Neural cell (in vitro differentiated cells): ENCODE results near the gene PPFIA4. TPM values are rescaled to one million over a fixed set of nuclear protein-coding genes. Genes with fewer than 3 reads are reported as not detected.

Experiments used
- H2AFZ ChIP-seq: fragments of 200-600, 300-800 bp; sonication (generic), shearing (Covaris generic); 2 replicates; pipeline ENCODE4 v1.6.0; 2014; ENCODE audit warnings: low read depth, mild to moderate bottlenecking, antibody characterized with exemption, low read length, moderate library complexity
- H3F3A ChIP-seq: fragments of 200-600 bp; shearing (Covaris generic); 2 replicates; pipeline ENCODE4 v1.6.1; 2016; ENCODE audit warnings: mild to moderate bottlenecking, moderate library complexity, mixed read lengths, antibody characterized with exemption, low read length; ENCODE audit not compliant: insufficient read depth, poor library complexity, severe bottlenecking
- H3K27ac ChIP-seq: fragments of 200-600, 300-800 bp; sonication (generic), shearing (Covaris generic); 2 replicates; pipeline ENCODE4 v1.5.1; 2014; ENCODE audit warnings: mild to moderate bottlenecking, low read length, moderate library complexity
- H3K27me3 ChIP-seq: fragments of 300-800, 200-600 bp; sonication (generic), shearing (Covaris generic); 2 replicates; pipeline ENCODE4 v1.6.0; 2014; ENCODE audit warnings: mild to moderate bottlenecking, low read depth, low read length, moderate library complexity; ENCODE audit not compliant: insufficient read depth
- H3K36me3 ChIP-seq: fragments of 300-800, 200-600 bp; sonication (generic), shearing (Covaris generic); 2 replicates; pipeline ENCODE4 v1.5.1; 2014; ENCODE audit warnings: mild to moderate bottlenecking, antibody characterized with exemption, low read length, moderate library complexity; ENCODE audit not compliant: insufficient read depth
- H3K4me2 ChIP-seq: fragments of 300-800, 200-600 bp; sonication (generic), shearing (Covaris generic); 2 replicates; pipeline ENCODE4 v1.6.0; 2014; ENCODE audit warnings: mild to moderate bottlenecking, low read length
- H3K4me3 ChIP-seq: fragments of 300-800, 200-600 bp; sonication (generic), shearing (Covaris generic); 2 replicates; pipeline ENCODE4 v1.5.1; 2014; ENCODE audit warnings: mild to moderate bottlenecking, low read length, moderate library complexity
- H3K79me2 ChIP-seq: fragments of 200-600 bp; shearing (Covaris generic); replicated peaks from 2 replicates; pipeline ENCODE4 v1.6.0; 2014; ENCODE audit warnings: mild to moderate bottlenecking, low read length, moderate library complexity; ENCODE audit not compliant: insufficient read depth
- H3K9ac ChIP-seq: fragments of 300-800, 200-600 bp; sonication (generic), shearing (Covaris generic); 2 replicates; pipeline ENCODE4 v1.6.1; 2016; ENCODE audit warnings: mild to moderate bottlenecking, low read length, mixed read lengths
- H3K9me2 ChIP-seq: fragments of 200-600 bp; shearing (Covaris generic); 2 replicates; pipeline ENCODE4 v1.6.1; 2016; ENCODE audit warnings: mild to moderate bottlenecking, low read length, mixed read lengths; ENCODE audit not compliant: insufficient read depth
- H3K9me3 ChIP-seq: fragments of 200-600, 300-800 bp; sonication (generic), shearing (Covaris generic); 2 replicates; pipeline ENCODE4 v1.6.1; 2016; ENCODE audit warnings: mild to moderate bottlenecking, mixed run types, low read length, moderate library complexity, mixed read lengths
- H4K20me1 ChIP-seq: fragments of 200-600 bp; shearing (Covaris generic); 2 replicates; pipeline ENCODE4 v1.6.1; 2016; ENCODE audit warnings: mild to moderate bottlenecking, mixed run types; ENCODE audit not compliant: insufficient read depth
- CTCF ChIP-seq: fragments of 450-650 bp; IDR thresholded peaks from 2 replicates; pipeline ENCODE4 v1.5.1; 2014; ENCODE audit warnings: antibody characterized with exemption, mild to moderate bottlenecking, moderate library complexity; ENCODE audit not compliant: poor library complexity, severe bottlenecking
- EP300 ChIP-seq: fragments of 450-650 bp; conservative IDR thresholded peaks from 2 replicates; pipeline ENCODE4 v1.6.1; 2014; ENCODE audit warnings: antibody characterized with exemption, mild to moderate bottlenecking, moderate library complexity; ENCODE audit not compliant: poor library complexity, severe bottlenecking
- EZH2 ChIP-seq: fragments of 200-600, 300-800 bp; shearing (Covaris generic), sonication (generic); IDR thresholded peaks from 2 replicates; pipeline ENCODE4 v1.6.1; 2014; ENCODE audit warnings: antibody characterized with exemption, low read length, borderline replicate concordance, mild to moderate bottlenecking; ENCODE audit not compliant: insufficient read depth, poor library complexity, severe bottlenecking
- MXI1 ChIP-seq: fragments of 450-650 bp; conservative IDR thresholded peaks from 2 replicates; pipeline ENCODE4 v1.6.1; 2014; ENCODE audit warnings: antibody characterized with exemption, mild to moderate bottlenecking; ENCODE audit not compliant: poor library complexity, severe bottlenecking
- POLR2AphosphoS5 ChIP-seq: IDR thresholded peaks from 2 replicates; pipeline ENCODE4 v1.6.1; 2012
- RAD21 ChIP-seq: fragments of 450-650 bp; conservative IDR thresholded peaks from 2 replicates; pipeline ENCODE4 v1.6.1; 2014; ENCODE audit warnings: antibody characterized with exemption, mild to moderate bottlenecking, moderate library complexity
- REST ChIP-seq: IDR thresholded peaks from 2 replicates; pipeline ENCODE4 v1.6.1; 2012; ENCODE audit warnings: borderline replicate concordance
- SMC3 ChIP-seq: fragments of 450-650 bp; conservative IDR thresholded peaks from 2 replicates; pipeline ENCODE4 v1.6.1; 2014; ENCODE audit warnings: antibody characterized with exemption, mild to moderate bottlenecking, moderate library complexity; ENCODE audit not compliant: poor library complexity
- TAF1 ChIP-seq: IDR thresholded peaks from 2 replicates; pipeline ENCODE4 v1.6.1; 2012; ENCODE audit warnings: low read depth
- polyA plus RNA-seq: library from polyadenylated mRNA; depleted of rRNA; stranded (reverse); fragments of >200 nt; gene quantifications from 2 replicates; pipeline ENCODE4 v1.2.3, GENCODE V29; 2014

PPFIA4 gene
- polyA plus RNA-seq, 1 donor from 2014 or later: 1.6 TPM

DNA sequence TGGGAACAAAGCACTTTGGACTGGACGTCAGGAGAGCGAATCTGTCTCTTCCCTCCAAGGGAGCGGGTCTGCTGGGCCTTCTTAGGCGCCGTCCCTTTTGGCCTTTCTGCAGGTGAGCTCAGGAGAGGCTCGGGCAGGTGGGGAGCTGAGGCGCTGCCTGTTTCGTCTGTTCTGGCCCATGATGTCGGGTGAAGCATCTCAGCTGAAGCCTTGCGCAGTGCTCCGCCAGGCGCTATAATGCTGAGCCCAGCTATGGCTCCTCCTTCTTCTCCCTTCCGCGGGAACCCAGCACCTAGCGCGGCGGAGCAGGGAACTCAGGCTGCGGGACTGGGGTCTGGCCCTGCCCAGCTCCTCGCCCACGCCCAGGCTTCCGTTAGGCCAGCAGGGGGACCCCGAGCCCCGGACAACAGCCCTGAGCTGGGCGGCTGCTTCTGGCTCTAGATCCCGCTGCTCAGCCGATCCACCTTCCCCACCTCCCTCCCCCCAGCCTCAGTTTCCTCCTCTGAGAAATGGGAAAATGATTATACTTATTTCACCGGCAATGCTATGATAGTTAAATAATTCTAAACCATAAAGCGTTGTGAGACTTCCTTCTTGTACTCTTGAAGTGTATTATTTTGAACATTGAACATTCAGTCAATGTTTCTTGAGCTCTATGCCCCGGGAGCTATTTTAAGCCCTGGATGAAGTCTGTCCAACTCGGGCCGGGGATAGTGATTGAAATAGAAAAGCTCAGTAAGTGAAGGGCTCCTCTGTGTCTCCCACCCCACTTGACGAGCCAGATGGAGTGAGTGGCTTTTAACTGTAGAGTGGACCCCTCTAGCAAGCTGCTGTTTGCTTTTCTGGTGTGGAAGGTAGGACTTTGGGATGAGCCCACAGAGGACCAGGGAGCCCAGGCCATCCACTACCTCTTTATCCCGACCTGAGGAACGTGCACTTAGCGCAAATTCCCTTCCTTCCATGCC is 91.6 kb downstream of the PPFIA4 start:
- Histone ChIP-seq H3K9ac (no peak overlapping the region), H3K27me3 (peaks cover 14% of the 10 kb centered on the region)

More for the DNA sequence above, 91.6 kb downstream of the PPFIA4 start:
- Histone ChIP-seq H3K9me3 (no peaks in the 10 kb centered on the region), H3K27ac (no peak overlapping the region), H2AFZ (no peak overlapping the region), H4K20me1 (no peaks in the 10 kb centered on the region), H3K36me3 (no peaks in the 10 kb centered on the region), H3K4me3 (no peak overlapping the region), H3F3A (no peaks in the 10 kb centered on the region), H3K4me2 (no peak overlapping the region), H3K9me2 (no peaks in the 10 kb centered on the region), H3K79me2 (no peaks in the 10 kb centered on the region)
- TF ChIP-seq SMC3 (peak; percentile 62), TAF1 (no peak), REST (no peak), POLR2AphosphoS5 (no peak), MXI1 (no peak), EP300 (no peak), CTCF (peak; percentile 54), EZH2 (no peak), RAD21 (peak; percentile 48)
